GM12801 (cell line): ENCODE results near the gene GJC3.

Experiments used
- CTCF ChIP-seq: IDR thresholded peaks from one replicate; pipeline ENCODE4 v1.5.1; 2011; ENCODE audit warnings: control low read depth; ENCODE audit not compliant: insufficient read length; ENCODE audit errors: extremely low read depth

The GJC3 gene

GRCh38 chr7:99928994-99929729 lies at the start of gene GJC3:
Gene GJC3, minus strand, starts transcription at chr7:99929620. Its CDS starts 0 bp downstream, at chr7:99929620.
- TF ChIP-seq CTCF = no peak

- TF ChIP-seq CTCF = no peak
These were observed 47.2 kb upstream of the GJC3 start for GRCh38 chr7:99976626-99977025.

- TF ChIP-seq CTCF = no peak
These were observed 46.5 kb upstream of the GJC3 start, which contains the start of gene AZGP1 for GRCh38 chr7:99975782-99976521. Gene AZGP1, minus strand, starts transcription at chr7:99976031. Its CDS starts 11 bp downstream, at chr7:99976020.

- no peak for TF ChIP-seq CTCF
These were observed 45.3 kb upstream of the GJC3 start for GRCh38 chr7:99974681-99975080.

GRCh38 chr7:99971242-99971641 lies 41.8 kb upstream of the GJC3 start:
- no peak for TF ChIP-seq CTCF

GRCh38 chr7:99969298-99969697 lies 39.9 kb upstream of the GJC3 start:
- TF ChIP-seq CTCF = no peak

- TF ChIP-seq CTCF = no peak
These were observed 29.3 kb upstream of the GJC3 start for GRCh38 chr7:99958564-99959227.
